T-helper 2 cell treated with Interferon-gamma antibody and Interleukin-4, amounts not matched to agents 100 ng/mL and 5 ng/mL, for 36 hours (primary cell): ENCODE data around the gene NUTF2. TPM values are rescaled to one million over a fixed set of nuclear protein-coding genes. Genes with fewer than 3 reads are reported as not detected.
"Not testable (repeated sequence)": the region's sequence is repeated elsewhere in the genome, so short reads cannot be mapped to it uniquely, and the experiment has no call there.

Experiments
- intact Hi-C: fragments of 100-400 bp; cut with micrococcal nuclease; formaldehyde crosslinking; loops from one replicate; pipeline ENCODE4 v1.15.1; 2023
- total RNA-seq: library from RNA; stranded (reverse); gene quantifications from 2 replicates; pipeline ENCODE4 v1.2.3, GENCODE V29; 2022

The NUTF2 gene
- total RNA-seq, 1 donor from 2014 or later, result 138 TPM

DNA sequence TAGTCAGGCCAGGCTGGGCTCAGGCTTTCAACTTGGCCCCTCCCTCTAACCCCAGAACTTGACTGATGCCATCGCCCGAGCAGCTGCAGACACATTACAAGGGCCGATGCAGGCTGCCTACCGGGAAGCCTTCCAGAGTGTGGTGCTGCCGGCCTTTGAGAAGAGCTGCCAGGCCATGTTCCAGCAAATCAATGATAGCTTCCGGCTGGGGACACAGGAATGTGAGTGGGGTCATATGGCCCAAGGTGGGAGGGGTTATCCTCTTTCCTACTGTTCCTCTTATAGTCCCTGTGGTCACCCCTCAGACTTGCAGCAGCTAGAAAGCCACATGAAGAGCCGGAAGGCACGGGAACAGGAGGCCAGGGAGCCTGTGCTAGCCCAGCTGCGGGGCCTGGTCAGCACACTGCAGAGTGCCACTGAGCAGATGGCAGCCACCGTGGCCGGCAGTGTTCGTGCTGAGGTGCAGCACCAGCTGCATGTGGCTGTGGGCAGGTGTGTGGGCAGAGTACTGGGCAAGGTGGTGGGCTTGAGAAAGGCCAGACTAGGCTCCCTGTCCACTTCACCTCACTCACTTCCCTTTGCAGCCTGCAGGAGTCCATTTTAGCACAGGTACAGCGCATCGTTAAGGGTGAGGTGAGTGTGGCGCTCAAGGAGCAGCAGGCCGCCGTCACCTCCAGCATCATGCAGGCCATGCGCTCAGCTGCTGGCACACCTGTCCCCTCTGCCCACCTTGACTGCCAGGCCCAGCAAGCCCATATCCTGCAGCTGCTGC, 35.8 kb downstream of the NUTF2 start:
- intact Hi-C loops, result loop anchor here (1.0 kb wide), 2 partner anchors 46 to 158 kb away; no protein-coding TSS in a partner anchor

DNA sequence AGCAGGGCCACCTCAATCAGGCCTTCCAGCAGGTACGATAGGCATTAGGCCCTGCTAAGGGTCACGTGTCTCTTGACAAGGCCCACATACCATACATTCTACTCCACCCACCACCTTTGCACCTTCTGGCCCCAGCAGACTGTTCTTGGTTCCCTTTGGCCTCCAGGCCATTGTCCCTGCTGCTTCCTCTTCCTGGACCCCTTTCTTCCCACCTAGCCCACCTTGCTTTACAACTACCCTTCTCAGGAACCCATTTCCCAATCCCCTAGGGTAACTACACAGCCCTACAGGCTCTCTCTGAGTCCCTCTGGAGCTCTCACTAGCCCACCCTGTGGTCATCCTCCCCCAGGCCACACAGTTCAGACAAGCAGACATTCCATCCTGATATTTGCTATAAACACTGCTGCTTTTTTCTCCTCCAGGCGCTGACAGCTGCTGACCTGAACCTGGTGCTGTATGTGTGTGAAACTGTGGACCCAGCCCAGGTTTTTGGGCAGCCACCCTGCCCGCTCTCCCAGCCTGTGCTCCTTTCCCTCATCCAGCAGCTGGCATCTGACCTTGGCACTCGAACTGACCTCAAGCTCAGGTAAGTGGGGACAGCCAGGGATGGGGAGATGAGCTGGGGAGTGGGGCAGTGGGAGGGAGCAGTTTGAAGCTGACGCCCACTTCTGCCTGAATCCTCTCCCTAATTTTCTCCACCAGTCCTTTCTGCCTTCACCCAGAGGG, 36.6 kb downstream of the NUTF2 start:
- intact Hi-C loops, result loop anchor here (1.0 kb wide), 2 partner anchors 45 to 157 kb away; no protein-coding TSS in a partner anchor

DNA sequence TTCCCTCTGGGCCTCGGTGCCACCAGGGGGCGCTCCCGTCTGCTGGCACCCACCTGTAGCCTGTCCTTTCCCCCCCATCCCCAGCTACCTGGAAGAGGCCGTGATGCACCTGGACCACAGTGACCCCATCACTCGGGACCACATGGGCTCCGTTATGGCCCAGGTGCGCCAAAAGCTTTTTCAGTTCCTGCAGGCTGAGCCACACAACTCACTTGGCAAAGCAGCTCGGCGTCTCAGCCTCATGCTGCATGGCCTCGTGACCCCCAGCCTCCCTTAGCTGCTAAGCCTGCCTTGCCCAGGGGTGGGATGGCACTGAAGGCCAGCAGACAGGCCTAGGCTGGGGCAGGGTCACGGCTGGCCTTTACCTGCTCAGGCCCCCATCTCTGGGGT, 37.1 kb downstream of the NUTF2 start:
- intact Hi-C loops, result loop anchor here (1.0 kb wide), 2 partner anchors 44 to 156 kb away; no protein-coding TSS in a partner anchor

DNA sequence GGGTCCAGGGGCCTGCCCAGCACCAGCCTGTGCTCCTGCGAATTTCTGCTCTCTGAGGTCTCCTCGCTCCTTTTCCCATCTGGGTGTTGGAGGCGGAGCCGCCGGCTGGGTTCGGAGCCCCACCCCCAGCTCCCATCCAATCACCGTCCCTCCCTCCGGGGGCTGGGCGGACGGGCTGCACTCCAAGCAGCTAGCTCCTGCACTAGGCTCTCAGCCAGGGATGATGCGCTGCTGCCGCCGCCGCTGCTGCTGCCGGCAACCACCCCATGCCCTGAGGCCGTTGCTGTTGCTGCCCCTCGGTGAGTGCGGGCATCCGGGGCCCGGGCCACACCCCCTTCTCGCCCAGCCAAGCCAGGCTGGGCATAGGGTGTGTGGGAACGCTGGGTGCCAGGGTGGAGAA, 38.0 kb downstream of the NUTF2 start, which contains the start of gene NRN1L:
NRN1L (plus strand) TSS at position 202 of the 400 bp plus-strand sequence; CDS start at position 221, 19 bp downstream.
- intact Hi-C loops, result no loop called here

DNA sequence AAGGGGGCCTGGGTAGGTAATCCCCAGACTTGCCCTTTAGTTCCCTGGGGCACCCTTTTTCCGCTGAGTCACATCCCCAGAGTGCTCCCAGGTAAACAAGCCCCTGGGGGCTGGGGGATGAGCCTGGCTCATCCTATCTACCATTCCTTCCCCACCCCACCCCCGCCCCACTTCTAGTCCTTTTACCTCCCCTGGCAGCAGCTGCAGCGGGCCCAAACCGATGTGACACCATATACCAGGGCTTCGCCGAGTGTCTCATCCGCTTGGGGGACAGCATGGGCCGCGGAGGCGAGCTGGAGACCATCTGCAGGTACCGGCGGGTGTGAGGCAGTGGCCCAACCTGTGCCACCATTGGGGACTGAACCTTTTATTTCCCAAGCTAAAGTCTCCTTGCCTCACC, 38.8 kb downstream of the NUTF2 start:
- intact Hi-C loops, result no loop called here

DNA sequence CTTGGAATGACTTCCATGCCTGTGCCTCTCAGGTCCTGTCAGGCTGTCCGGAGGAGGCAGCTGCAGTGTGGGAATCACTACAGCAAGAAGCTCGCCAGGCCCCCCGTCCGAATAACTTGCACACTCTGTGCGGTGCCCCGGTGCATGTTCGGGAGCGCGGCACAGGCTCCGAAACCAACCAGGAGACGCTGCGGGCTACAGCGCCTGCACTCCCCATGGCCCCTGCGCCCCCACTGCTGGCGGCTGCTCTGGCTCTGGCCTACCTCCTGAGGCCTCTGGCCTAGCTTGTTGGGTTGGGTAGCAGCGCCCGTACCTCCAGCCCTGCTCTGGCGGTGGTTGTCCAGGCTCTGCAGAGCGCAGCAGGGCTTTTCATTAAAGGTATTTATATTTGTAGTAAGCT, 39.2 kb downstream of the NUTF2 start:
- intact Hi-C loops, result no loop called here

DNA sequence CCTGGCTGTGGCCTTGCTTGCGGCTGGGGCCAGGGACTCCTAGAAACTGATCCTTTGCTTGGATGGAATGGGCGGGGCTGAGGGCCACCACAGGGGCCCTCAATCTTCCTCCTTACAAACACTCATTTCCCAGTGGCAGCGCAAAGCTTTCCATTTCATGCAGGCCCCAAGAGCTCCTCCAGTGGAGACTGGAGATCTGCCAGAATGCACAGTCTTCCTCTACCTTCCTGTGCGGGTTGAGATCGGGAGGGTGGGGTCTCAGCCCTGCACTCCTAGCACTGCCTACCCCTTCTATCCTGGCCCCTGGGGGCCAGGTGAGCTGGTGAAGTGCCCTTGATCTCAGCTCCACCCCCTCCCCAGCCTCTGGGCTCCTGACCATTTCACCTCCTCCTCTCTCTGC, 39.7 kb downstream of the NUTF2 start:
- intact Hi-C loops, result no loop called here

DNA sequence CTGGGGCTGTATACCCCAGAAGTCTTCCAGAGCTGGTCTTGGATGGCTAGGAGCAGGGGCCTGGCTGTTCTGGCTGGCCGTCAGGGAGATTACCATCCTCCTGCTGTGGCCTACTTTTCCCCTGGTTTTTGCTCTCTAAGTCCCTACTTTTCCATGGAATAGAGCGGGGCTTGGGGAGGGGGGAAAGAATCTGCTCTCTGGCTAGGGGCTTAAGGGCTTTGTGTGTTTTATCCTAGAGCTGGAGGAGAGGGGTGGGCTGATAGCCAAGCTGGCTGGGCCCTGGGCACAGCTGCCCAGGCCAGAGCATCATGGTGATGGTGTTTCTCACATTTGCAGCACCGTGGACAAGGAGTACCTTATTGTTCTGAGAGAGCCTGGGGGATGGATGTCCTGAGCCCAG, 41.6 kb downstream of the NUTF2 start:
- intact Hi-C loops, result no loop called here

DNA sequence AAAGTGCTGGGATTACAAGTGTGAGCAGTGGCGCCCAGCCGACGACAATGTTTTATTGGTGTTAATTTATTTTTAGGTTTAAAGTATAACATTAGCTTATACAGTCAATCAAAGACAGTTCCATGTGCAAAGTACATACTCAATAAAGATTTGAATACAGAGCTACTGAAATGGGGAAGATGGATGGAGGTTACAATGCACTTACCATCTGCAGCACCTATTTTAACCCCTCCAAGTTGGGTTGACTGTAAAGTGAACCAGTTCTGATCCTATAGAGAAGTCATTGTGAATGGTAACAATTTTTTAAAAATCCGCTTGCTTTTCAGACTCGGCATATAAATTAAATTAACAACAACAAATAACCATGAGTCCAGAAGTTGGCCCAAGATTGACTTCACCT, 45.6 kb downstream of the NUTF2 start:
- intact Hi-C loops, result no loop called here

DNA sequence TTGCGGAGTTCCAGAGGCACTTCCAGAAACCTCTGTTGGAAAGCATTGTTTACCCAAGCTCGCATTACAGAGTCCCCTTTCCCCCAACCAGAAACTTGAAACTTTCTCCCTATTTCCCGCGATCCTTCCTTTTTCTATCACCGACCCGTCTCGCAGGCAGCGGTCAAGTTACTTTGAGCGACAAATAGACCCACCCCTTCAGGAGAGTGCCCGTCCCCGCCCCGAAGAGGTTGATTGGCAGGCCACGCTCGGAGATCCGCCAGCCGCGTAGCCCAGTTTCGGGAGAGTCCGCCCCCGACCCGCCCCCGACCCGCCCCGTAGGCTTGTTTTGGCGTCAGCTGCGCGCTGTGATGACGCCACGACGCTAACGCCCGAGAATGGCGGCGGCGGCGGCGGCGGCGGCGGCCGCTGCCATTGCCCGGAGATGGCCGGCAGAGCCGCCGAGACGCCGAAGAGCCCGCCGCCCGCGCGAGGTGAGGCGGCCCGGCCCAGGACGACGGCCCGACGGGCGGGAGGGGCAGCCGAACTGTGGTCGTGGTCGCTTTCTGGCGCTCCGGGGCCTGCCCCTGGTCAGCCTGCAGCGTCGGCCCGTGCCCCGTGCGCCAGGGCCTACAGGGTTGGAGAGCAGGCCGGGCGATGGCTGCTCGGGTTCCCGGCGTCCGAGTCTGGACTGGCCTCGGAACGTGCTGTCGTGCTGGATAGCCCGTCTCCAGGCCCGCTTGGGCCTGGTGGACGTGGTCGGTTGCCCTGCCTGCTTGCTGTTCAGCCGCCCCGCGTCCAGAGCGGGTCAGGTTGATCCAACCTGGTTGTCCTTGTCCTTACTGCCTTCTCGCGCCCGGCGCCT, 46.4 kb downstream of the NUTF2 start, which contains the start of gene PSKH1:
PSKH1 (plus strand) TSS at position 356 of the 844 bp plus-strand sequence. CDS start 15,496 bp downstream, outside the sequence.
- intact Hi-C loops, result loop anchor here (1.0 kb wide), 3 partner anchors 42 to 75 kb away; partner anchors contain the start of genes NUTF2 and SLC12A4

DNA sequence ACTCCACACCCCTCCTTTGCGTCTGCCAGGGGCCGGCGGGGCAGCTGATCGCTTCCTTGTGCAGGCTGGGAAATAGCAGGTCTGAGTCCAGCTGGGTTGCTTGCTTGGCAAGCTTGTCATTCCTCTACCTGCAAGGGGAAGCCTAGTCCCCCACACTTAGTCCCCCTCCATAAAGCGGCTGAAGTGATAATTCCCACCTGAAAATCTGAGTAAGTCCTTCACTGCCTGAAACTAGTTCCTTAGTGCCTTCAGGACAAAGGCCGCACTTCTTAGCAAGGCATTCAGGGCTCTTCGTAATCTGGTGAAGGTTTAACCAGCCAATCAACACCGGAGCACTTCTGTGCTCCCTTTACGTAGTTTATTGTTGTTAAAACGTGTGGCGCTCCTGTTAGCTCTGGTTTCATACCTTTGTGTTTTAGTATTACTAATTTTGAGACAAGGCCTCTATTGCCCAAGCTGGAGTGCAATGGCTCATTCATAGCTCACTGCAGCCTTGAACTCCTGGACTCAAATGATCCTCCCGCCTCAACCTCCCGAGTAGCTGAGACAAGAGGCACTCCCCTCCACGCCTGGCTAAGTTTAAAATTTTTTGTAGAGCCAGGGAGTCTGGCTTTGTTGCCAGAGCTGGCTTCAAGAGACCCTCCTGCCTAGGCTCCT, 47.1 kb downstream of the NUTF2 start:
- intact Hi-C loops, result loop anchor here (1.0 kb wide), 3 partner anchors 41 to 74 kb away; partner anchors contain the start of genes NUTF2 and SLC12A4

DNA sequence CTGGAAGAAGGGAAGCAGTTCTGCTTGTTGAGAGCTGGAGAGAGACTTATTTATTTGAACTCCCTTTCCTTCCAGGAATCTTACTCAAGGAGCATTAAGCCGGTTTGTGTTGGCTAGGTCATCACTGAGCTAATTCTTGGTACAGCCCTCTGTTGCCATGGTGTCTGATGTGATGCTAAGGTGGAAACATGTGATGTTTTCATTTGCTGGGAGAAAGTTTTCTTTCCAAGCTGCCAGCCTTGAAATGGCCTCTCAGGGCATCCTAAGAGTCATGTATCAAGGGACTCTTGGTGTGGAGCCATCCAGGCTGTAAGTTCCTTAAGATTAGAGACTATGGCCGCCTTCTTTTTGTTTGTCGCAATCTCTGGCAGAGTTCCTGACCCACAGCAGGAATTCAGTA, 50.5 kb downstream of the NUTF2 start:
- intact Hi-C loops, result no loop called here

DNA sequence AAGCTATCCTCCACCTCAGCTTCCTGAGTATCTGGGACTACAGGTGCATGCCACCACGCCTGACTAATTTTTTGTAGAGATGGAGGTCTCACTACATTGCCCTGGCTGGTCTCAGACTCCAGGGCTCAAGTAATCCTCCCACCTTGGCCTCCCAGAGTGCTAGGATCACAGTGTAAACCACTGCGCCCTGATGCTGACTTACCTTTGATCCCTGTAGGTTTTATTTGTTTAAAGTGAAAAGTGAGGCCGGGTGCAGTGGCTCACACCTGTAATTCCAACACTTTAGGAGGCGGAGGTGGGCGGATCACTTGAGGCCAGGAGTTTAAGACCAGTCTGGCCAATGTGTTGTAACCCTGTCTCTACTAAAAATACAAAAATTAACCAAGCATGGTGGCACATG, 55.0 kb downstream of the NUTF2 start:
- intact Hi-C loops, result no loop called here

DNA sequence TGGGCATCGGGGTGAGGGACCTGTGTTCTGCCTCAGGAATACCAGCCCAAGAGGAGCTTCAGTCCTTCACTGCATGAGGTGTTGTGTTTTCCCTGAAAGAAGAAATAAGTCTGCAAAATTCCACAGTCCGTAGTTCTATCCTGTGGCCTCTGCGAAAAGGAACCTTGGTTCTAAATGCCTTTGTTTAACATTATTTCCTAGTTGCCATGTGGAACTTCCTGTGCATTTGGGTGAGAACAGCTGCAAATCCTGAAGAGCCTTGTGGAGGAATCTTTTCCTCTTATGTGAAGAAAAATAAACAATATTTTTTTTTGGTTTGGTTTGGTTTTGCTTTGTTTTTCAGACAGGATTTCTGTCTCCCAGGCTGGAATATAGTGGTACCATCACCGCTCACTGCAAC, 56.1 kb downstream of the NUTF2 start:
- intact Hi-C loops, result no loop called here

DNA sequence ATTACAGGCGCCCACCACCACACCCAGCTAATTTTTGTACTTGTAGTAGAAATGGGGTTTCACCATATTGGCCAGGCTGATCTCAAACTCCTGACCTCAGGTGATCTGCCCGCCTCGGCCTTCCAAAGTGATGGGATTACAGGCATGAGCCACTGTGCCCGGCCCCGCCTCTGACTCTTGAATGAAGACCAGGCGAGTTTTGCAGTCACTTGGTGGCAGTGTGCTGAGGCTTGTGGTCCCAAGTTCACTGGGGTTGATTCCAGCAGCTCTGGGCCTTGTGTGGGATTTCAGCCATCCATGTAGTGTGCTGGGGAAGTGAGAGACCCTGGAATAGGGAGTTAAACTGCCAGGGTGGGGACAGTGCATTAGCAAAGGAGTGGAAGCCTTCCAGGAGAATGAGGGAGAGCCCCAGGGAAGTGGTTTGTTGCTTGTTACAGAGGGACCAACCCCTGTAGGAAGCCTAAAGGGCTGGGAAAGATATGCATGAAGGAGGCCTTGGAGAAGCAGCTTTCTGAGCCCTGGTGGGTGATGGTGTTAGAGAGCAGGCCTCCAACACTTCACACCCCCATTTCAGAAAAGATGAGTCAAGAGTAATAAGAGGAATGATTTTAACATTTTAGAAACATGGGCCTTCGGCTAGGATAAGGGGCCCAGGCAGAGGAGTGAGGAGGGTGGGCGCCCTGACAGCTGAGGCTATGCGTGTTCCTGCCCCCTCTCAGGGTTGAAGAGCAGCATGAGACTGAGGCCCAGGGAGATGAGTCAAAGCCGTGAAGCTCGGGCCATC, 60.9 kb downstream of the NUTF2 start:
- intact Hi-C loops, result no loop called here

DNA sequence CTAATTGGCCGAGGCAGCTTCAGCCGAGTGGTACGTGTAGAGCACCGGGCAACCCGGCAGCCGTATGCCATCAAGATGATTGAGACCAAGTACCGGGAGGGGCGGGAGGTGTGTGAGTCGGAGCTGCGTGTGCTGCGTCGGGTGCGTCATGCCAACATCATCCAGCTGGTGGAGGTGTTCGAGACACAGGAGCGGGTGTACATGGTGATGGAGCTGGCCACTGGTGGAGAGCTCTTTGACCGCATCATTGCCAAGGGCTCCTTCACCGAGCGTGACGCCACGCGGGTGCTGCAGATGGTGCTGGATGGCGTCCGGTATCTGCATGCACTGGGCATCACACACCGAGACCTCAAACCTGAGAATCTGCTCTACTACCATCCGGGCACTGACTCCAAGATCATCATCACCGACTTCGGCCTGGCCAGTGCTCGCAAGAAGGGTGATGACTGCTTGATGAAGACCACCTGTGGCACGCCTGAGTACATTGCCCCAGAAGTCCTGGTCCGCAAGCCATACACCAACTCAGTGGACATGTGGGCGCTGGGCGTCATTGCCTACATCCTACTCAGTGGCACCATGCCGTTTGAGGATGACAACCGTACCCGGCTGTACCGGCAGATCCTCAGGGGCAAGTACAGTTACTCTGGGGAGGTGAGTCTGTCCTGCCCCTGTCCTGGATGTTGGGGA, 62.5 kb downstream of the NUTF2 start:
- intact Hi-C loops, result no loop called here

DNA sequence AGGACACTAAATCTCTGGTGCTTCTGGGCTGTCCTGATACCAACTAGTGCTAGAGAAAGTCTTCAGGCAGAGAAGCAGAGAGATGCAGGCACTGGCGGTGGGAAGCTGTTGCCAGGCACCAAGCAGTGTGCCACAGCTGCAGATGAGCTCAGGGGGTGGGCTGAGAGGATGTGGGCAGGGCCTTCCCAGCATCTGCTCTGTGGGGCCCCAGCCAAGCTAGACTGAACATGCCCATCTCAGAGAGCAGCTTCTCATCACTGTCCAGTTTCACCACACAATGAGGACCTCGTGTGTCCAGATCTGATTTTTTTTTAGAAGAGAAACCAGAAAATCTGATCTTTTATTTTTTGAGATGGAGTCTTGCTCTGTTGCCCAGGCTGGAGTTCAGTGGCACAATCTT, 63.4 kb downstream of the NUTF2 start:
- intact Hi-C loops, result no loop called here

DNA sequence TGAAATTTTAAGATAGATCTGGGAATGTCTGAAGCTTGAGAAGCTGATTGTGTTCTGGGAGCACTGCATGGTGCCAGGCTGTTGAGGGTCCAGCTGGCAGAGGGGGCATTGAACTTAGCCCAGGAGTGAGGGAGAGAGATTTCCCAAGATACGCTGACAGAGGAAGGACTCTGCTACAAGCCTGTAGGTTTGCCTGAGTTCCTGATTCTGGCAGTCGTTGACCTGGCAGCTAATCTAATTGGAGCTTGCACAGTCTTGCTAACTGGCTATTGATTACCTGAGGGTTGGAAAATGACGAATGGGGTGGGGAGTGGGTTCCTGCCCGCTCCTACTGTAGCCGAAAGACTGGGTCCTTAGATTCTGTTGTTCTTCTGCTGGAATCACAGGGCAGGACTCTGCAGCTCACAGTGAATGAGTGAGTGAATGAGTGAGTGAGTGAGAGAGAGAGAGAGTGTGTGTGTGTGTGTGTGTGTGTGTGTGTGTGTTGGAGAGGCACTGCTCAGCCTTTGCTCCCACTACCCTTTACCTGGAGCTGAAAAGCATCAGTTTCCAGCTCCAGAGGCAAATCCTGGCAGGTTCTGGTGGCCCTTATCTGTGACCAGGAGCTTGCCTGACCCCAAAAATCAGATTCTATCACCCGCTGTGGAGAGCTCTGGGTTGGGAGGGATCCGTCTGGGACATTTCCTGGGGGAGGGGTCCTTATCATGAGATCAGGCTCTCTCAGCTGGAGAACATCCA, 68.2 kb downstream of the NUTF2 start:
- intact Hi-C loops, result no loop called here

DNA sequence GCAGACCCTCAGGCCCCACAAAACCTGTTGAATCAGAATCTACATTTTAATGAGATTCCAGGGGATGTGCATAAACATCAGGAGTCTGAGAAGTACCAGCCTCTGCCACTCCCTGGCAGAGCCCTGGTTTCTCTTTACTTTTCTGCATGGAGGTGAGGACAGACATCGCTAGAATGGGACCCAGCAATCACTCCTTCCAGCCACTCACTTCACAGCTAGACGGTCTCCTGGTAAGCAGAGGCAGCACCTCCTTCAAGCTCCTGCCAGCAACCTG, 68.7 kb downstream of the NUTF2 start:
- intact Hi-C loops, result not testable (repeated sequence)
